Measurements from ENCODE around the gene SPOCK1.

SPOCK1 gene

GRCh38 chr5:137300411-137301240 lies 198.5 kb downstream of the SPOCK1 start:
- DNase-seq = no peak

GRCh38 chr5:137296213-137296781 lies 202.8 kb downstream of the SPOCK1 start:
- DNase-seq = peak in 8 of 51 donors; percentile 5 to 28 (median 16)

GRCh38 chr5:137294604-137295003 lies 204.5 kb downstream of the SPOCK1 start:
- DNase-seq = no peak

- no peak for DNase-seq
These were observed 206.6 kb downstream of the SPOCK1 start for GRCh38 chr5:137292461-137293027.

DNA sequence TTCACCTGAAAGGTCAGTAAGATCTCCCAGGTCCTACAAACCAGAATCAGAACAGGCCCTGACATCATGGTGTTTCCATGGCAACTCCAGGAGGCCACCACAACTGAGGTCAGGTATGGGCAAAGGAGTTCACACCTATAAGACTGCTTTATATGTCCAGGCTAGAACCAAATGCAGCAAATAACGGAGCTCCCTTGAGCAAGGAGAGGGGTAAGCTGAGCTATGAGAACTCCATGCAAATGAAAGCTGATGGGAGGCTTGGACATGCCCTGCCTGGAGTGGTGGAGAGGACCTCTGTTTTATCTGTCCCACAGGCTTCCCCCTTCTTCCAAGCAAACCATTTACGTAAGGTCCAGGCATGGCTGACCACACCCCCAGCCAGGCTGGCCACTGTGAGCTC lies 207.7 kb downstream of the SPOCK1 start:
- no peak for DNase-seq

- DNase-seq = no peak
These were observed 208.1 kb downstream of the SPOCK1 start for GRCh38 chr5:137291031-137291430.

DNA sequence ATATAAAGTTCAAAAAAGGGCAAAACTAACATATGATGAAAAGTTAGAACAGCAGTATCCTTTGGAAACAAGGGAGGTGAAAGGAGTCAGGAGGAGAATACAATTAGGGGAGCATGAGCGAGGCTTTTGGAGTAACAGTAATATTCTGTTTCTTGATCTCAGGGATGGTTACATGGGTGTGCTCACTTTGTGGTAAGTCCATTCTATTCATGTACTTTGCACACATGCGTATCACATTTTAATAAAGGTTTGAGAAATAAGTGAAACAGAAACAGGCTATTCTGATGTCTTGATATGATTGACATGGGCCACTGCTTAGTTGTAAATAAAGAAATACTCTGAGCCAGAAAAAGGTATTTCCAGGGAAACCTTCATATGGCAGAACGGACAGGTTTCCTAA lies 208.8 kb downstream of the SPOCK1 start:
- no peak for DNase-seq

GRCh38 chr5:137289856-137290255 lies 209.3 kb downstream of the SPOCK1 start:
- DNase-seq = no peak

DNA sequence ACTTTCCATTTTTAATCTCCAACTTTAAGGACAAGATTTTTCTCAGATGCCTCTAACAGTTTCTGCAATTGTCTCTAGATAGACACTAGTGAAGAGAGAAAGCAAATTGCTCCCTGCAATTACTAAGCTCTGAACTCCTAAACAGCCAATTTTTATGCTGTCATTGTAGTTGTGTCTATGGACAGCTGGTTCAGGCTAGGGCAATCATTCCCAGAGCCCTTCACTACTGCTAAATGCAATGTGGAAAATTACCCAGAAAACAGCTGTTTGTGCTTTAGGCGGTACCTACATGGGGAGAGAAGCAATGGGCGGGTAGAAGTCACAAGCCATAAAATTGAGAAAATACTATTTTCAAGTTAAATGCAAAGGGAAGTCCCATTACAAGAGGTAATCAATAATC lies 211.6 kb downstream of the SPOCK1 start:
- DNase-seq = no peak

DNA sequence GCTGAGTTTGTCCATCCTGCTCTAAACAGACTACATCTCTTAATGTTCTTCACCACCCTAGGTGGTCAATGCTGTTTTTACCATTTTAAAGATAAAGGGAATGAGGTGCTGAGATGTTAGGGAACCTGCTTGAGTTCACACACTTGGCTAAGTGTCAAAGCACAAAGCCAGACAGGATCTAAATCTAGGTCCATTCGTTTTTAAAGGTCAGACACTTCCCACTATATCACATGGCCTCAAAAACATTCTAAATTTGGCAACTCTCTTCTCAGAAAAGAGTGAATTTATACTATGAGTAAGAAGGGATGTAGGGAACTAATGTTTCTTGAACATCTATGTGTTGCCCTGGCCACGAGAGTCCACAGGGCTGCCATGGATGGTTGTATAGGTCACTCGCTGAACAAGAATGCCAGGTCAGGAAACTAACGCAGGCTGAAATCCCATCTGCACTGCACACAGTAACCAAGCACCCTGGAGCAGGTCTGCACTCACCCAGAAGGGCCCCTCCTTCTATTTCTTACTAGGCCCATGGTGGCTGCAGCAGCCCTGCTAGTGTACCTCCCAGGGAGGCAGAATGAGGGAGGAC lies 213.0 kb downstream of the SPOCK1 start:
- DNase-seq = no peak

- DNase-seq = no peak
These were observed 215.3 kb downstream of the SPOCK1 start for GRCh38 chr5:137283801-137284200.

DNA sequence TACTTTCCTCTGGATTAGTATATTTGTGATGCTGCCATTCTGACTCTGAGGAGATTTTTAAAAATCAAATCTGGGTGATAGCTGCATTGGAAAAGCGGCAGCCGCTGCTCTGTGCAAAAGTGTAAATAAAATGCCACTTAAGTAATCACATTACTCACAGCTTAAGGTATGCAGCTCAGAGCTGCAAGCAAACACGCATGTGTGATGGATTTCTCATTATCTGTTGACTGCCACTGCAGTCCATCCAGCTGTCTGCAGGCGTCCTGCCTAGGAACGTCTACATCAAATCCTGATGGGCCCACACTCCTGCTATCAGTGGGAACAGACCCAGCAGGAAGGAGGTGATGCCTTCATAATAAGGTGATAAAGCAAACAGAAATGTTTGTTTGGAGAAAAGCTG lies 216.9 kb downstream of the SPOCK1 start:
- no peak for DNase-seq

DNA sequence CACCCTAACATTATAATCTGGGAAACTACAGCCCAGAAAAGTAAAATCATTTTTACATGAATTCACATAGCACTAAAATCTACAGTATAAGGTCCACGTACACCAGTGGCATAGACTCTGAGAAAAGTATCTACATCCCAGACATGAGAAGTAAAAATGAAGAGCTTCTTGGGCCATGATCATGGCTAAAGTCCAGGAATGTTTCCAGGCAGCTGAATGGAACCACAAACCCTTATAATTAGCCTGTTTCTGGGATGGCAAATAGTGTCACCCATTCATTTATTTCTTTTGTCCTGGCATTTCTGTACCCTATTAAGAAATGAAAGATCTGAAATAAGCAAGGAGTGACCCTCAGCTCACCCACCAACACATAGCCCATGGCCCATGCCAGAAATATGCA lies 217.9 kb downstream of the SPOCK1 start:
- no peak for DNase-seq

DNA sequence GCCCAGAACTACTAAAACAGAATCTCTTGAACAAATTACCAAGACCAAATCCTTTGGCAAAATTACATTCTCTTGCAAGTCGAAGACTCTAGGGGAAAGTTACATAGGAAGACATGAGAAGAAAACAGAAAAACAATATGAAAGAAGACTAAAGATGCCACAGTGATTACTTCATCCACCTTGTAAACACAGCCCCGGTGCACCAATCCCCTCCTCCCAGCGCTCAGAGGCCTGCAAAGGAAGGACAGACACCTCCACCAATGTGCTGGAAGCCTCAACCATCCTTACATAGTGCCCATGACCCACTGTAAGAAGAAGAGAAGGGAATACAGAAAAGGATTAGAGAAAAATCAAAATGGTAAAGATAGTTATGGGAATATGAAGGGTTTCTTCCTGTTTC lies 218.5 kb downstream of the SPOCK1 start:
- DNase-seq = no peak

- no peak for DNase-seq
These were observed 219.4 kb downstream of the SPOCK1 start for GRCh38 chr5:137279521-137280231.

GRCh38 chr5:137278476-137278875 lies 220.7 kb downstream of the SPOCK1 start:
- DNase-seq = no peak

GRCh38 chr5:137275083-137275482 lies 224.0 kb downstream of the SPOCK1 start:
- no peak for DNase-seq

- DNase-seq = no peak
These were observed 225.6 kb downstream of the SPOCK1 start for GRCh38 chr5:137273511-137273910.

- DNase-seq = no peak
These were observed 226.3 kb downstream of the SPOCK1 start for GRCh38 chr5:137272831-137273230.

GRCh38 chr5:137269946-137270345 lies 229.2 kb downstream of the SPOCK1 start:
- DNase-seq = no peak

GRCh38 chr5:137269274-137269673 lies 229.9 kb downstream of the SPOCK1 start:
- DNase-seq = no peak

DNA sequence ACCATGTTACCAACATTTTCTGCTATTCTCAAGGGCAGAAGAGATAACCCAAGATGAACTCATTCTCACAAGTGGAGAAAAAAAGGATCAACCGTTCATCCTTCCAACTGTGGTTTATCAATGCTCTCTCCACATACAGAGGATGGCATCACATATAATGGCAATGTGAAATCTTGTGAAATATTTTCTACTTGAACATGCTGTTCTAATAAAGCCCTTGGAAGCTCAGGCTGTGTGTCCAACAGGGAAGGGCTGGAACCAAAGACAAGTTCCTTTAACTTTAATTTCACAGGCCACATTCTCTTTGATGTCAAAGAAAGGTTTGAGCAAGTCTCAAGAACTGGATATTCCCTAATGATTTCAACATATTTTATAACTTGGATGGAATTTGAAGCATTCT lies 230.5 kb downstream of the SPOCK1 start:
- no peak for DNase-seq

Data from hypothalamus (tissue), 51 donors.